ENCODE data around the gene SEMA6B.
"Not testable (repeated sequence)": the region's sequence is repeated elsewhere in the genome, so short reads cannot be mapped to it uniquely, and the experiment has no call there.

DNA sequence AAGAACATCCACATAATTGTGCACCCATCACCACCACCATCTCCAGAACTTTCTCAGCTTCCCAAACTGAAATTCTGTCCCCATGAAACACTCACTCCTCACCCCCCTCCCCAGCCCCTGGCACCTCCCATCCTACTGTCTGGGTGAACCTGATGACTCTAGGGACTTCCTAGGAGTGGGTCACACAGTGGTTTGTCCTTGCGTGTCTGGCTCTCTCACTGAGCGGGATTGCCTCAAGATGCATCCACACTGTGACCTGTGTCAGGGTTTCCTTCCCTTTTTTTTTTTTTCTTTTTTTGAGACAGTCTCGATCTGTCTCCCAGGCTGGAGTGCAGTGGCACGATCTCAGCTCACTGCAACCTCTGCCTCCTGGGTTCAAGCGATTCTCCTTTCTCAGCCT lies 4.1 kb upstream of the SEMA6B start:
- TF ChIP-seq, protein P1, sequence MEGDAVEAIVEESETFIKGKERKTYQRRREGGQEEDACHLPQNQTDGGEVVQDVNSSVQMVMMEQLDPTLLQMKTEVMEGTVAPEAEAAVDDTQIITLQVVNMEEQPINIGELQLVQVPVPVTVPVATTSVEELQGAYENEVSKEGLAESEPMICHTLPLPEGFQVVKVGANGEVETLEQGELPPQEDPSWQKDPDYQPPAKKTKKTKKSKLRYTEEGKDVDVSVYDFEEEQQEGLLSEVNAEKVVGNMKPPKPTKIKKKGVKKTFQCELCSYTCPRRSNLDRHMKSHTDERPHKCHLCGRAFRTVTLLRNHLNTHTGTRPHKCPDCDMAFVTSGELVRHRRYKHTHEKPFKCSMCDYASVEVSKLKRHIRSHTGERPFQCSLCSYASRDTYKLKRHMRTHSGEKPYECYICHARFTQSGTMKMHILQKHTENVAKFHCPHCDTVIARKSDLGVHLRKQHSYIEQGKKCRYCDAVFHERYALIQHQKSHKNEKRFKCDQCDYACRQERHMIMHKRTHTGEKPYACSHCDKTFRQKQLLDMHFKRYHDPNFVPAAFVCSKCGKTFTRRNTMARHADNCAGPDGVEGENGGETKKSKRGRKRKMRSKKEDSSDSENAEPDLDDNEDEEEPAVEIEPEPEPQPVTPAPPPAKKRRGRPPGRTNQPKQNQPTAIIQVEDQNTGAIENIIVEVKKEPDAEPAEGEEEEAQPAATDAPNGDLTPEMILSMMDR (IDR thresholded peaks at IDR 0.05) = not testable (repeated sequence)
- not testable (repeated sequence) for TF ChIP-seq POLR2A (IDR thresholded peaks at IDR 0.05)

Measured in heart left ventricle (tissue), 13 donors.